ENCODE data around the gene NFKBIA.

The NFKBIA gene

DNA sequence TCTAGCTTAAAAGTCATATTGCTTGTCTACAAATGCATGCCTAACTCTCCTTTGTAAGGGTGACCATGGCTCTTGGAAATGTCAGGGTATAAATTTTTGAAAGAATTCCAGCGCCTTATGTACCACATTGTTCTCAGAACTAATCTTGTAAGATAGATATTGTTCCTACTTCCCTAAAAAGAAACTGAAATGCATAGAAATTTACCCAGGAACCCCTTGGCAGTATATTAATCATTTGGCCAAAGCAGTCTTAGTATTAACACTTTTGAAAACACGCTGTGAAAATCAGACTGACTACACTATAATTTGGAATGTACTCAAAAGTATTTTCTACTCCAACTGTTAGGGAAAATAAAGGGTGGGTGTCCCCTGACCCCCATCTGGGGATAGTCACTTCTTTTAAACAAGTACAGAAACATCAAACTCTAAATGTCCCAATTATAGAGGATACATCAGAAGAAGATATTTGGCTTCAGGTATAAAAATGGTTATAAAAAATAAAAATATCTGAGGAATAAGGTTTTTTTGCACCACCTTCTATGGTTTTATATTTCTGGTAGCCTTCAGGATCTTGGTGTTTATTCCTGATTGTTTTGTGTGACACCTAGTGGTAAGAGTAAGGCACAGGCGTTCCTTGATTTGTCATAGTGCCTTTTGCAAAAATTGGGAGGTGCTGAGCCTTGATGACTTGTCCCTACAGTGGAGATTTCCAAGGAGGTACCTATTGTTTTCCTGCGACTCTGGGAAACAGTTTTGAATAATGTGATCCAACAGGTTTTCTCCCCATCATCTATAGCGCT is 2.2 kb upstream of the NFKBIA start:
- peak; percentile 41 to 61 for DNase-seq (ENCODE audit: low read depth in 1 of 2, low spot score in 1 of 2)
- H3K4me3 ChIP-seq (replicated peaks; ENCODE audit: insufficient read depth, low read length): no peak overlapping the region
- TF ChIP-seq REST (IDR thresholded peaks at IDR 0.05; ENCODE audit: insufficient replicate concordance, low read depth): no peak
- TF ChIP-seq SPI1 (IDR thresholded peaks at IDR 0.05; ENCODE audit: borderline replicate concordance, low read depth): peak; percentile 37; the same call in 1 of the 2 replicates
- peak; percentile 68 for TF ChIP-seq CTCF (IDR thresholded peaks at IDR 0.05; ENCODE audit: insufficient read depth, low read length)
- H3K27me3 ChIP-seq (ENCODE audit: insufficient read depth, poor library complexity, severe bottlenecking): no peaks in the 10 kb centered on the region
- H3K27ac ChIP-seq (replicated peaks): peak overlapping the region; percentile 15; the same call in 1 of the 2 replicates

- peak overlapping the region; percentile 15; the same call in 1 of the 2 replicates for H3K27ac ChIP-seq (replicated peaks)
- H3K27me3 ChIP-seq (ENCODE audit: insufficient read depth, poor library complexity, severe bottlenecking): no peaks in the 10 kb centered on the region
- no peak overlapping the region for H3K4me3 ChIP-seq (replicated peaks; ENCODE audit: insufficient read depth, low read length)
- no peak for TF ChIP-seq SPI1 (IDR thresholded peaks at IDR 0.05; ENCODE audit: borderline replicate concordance, low read depth)
- no peak for TF ChIP-seq CTCF (IDR thresholded peaks at IDR 0.05; ENCODE audit: insufficient read depth, low read length)
- TF ChIP-seq REST (IDR thresholded peaks at IDR 0.05; ENCODE audit: insufficient replicate concordance, low read depth): no peak
- no peak for TF ChIP-seq POLR2AphosphoS5 (IDR thresholded peaks at IDR 0.05; ENCODE audit: low read depth)
- TF ChIP-seq GABPA (IDR thresholded peaks at IDR 0.05; ENCODE audit: low read depth): no peak
- DNase-seq (ENCODE audit: low read depth in 1 of 2, low spot score in 1 of 2): no peak
These were observed 1.5 kb upstream of the NFKBIA start for GRCh38 chr14:35406090-35406489.

- DNase-seq (ENCODE audit: low read depth in 1 of 2, low spot score in 1 of 2): no peak
- TF ChIP-seq REST (IDR thresholded peaks at IDR 0.05; ENCODE audit: insufficient replicate concordance, low read depth): no peak
- TF ChIP-seq SPI1 (IDR thresholded peaks at IDR 0.05; ENCODE audit: borderline replicate concordance, low read depth): no peak
- no peak for TF ChIP-seq POLR2AphosphoS5 (IDR thresholded peaks at IDR 0.05; ENCODE audit: low read depth)
- no peak for TF ChIP-seq CTCF (IDR thresholded peaks at IDR 0.05; ENCODE audit: insufficient read depth, low read length)
- no peak for TF ChIP-seq GABPA (IDR thresholded peaks at IDR 0.05; ENCODE audit: low read depth)
- Histone ChIP-seq H3K4me3 (replicated peaks; ENCODE audit: insufficient read depth, low read length) (peak overlapping the region; percentile 59), H3K27me3 (ENCODE audit: insufficient read depth, poor library complexity, severe bottlenecking) (no peaks in the 10 kb centered on the region), H3K27ac (replicated peaks) (peak overlapping the region; percentile 98)
These were observed 901 bp upstream of the NFKBIA start for GRCh38 chr14:35405304-35405996.

Data from HL-60 (cell line).